ENCODE results near the gene TMEM208.

GRCh38 chr16:67235816-67236562 lies 9.1 kb downstream of the TMEM208 start:
- no peak for TF ChIP-seq CTCF (IDR thresholded peaks at IDR 0.05)
- TF ChIP-seq YY1 (IDR thresholded peaks at IDR 0.05; ENCODE audit: low read depth) = no peak
- TF ChIP-seq RFX5 (IDR thresholded peaks at IDR 0.05; ENCODE audit: low read length) = no peak
- TF ChIP-seq RAD21 (IDR thresholded peaks at IDR 0.05; ENCODE audit: low read length) = no peak
- no peak for TF ChIP-seq CHD2 (IDR thresholded peaks at IDR 0.05; ENCODE audit: low read length, partially characterized antibody)
- no peak for TF ChIP-seq SIN3A (IDR thresholded peaks at IDR 0.05; ENCODE audit: borderline replicate concordance, low read depth, low read length)
- no peak for TF ChIP-seq GABPA (IDR thresholded peaks at IDR 0.05; ENCODE audit: low read depth)
- TF ChIP-seq USF2 (IDR thresholded peaks at IDR 0.05; ENCODE audit: borderline replicate concordance, low read depth, low read length) = no peak
- no peak for TF ChIP-seq RCOR1 (IDR thresholded peaks at IDR 0.05; ENCODE audit: low read length)
- no peak for TF ChIP-seq POLR2AphosphoS5 (IDR thresholded peaks at IDR 0.05; ENCODE audit: low read depth, low read length)
- TF ChIP-seq REST (IDR thresholded peaks at IDR 0.05; ENCODE audit: low read depth, low read length) = no peak
- TF ChIP-seq EZH2phosphoT487 (IDR thresholded peaks at IDR 0.05; ENCODE audit: borderline replicate concordance, low read depth) = no peak

Data from SK-N-SH (cell line).